Cardiac ventricle fibroblast (primary cell): Measurements from ENCODE around the gene SIGLEC1. TPM values are rescaled to one million over a fixed set of nuclear protein-coding genes. Genes with fewer than 3 reads are reported as not detected.

Experiments
- total RNA-seq: library from RNA; depleted of rRNA; stranded (reverse); fragments of >200 nt; gene quantifications from 2 replicates; pipeline ENCODE4 v1.2.3, GENCODE V29; 2015

The SIGLEC1 gene
- not detected in 2 replicates for total RNA-seq

GRCh38 chr20:3712279-3712873, at the start of gene SIGLEC1:
Gene SIGLEC1, minus strand, starts transcription at chr20:3712600. Its CDS starts 5,472 bp downstream, at chr20:3707128.

GRCh38 chr20:3732327-3733118, 20.1 kb upstream of the SIGLEC1 start, which contains the start of gene HSPA12B:
Gene HSPA12B, plus strand, starts transcription at chr20:3732685. Its CDS starts 5,990 bp downstream, at chr20:3738675.

GRCh38 chr20:3681931-3682781, 30.2 kb downstream of the SIGLEC1 start, which contains the start of gene ADAM33:
Gene ADAM33, minus strand, starts transcription at chr20:3682010. Its CDS starts 6 bp downstream, at chr20:3682004.

GRCh38 chr20:3663031-3663701, 49.2 kb downstream of the SIGLEC1 start, which contains the start of gene GFRA4:
Gene GFRA4, minus strand, starts transcription at chr20:3663399. Its CDS starts 0 bp downstream, at chr20:3663399.

Other genes starting within 250 kb of the SIGLEC1 start
- gene ATRN, start 241.6 kb downstream of the SIGLEC1 start, total RNA-seq: 36.1 and 41.0 TPM in 2 replicates
- gene GFRA4, start 49.2 kb downstream of the SIGLEC1 start, total RNA-seq: not detected in 2 replicates
- 14.1 and 14.8 TPM in 2 replicates for gene ADAM33, start 30.6 kb downstream of the SIGLEC1 start, total RNA-seq
- gene HSPA12B, start 20.1 kb upstream of the SIGLEC1 start, total RNA-seq: 1.1 and 1.3 TPM in 2 replicates
- gene ADISSP, start 55.2 kb upstream of the SIGLEC1 start, total RNA-seq: 20.7 and 23.2 TPM in 2 replicates
- not detected in 2 replicates for gene SPEF1, start 68.8 kb upstream of the SIGLEC1 start, total RNA-seq
- 54.4 and 55.2 TPM in 2 replicates for gene CENPB, start 74.1 kb upstream of the SIGLEC1 start, total RNA-seq
- 53.9 and 61.6 TPM in 2 replicates for gene CDC25B, start 83.7 kb upstream of the SIGLEC1 start, total RNA-seq
- gene AP5S1, start 107.9 kb upstream of the SIGLEC1 start, total RNA-seq: 21.6 and 23.3 TPM in 2 replicates
- 31.3 and 32.8 TPM in 2 replicates for gene MAVS, start 134.2 kb upstream of the SIGLEC1 start, total RNA-seq
- 30.5 and 32.1 TPM in 2 replicates for gene PANK2, start 176.8 kb upstream of the SIGLEC1 start, total RNA-seq